Vagina (tissue), 2 donors: ENCODE data around the gene DPPA4. TPM values are rescaled to one million over a fixed set of nuclear protein-coding genes. Genes with fewer than 3 reads are reported as not detected.

Experiments
- DNase-seq, 2 donors: peaks; one replicate each; pipeline ENCODE4 v3.0.0-alpha.2; 2017; ENCODE audit errors: extremely low spot score in 2 of 2
- H3K27ac ChIP-seq: fragments of 200-600 bp; sonication (generic); one replicate; pipeline ENCODE4 v1.5.1; 2019
- H3K27me3 ChIP-seq: fragments of 200-600 bp; sonication (generic); one replicate; pipeline ENCODE4 v1.5.1; 2019
- H3K36me3 ChIP-seq, 2 donors: fragments of 200-600 bp; sonication (generic); one replicate each; pipeline ENCODE4 v1.5.1; 2017 to 2019
- H3K4me1 ChIP-seq: fragments of 200-600 bp; sonication (generic); one replicate; pipeline ENCODE4 v1.5.1; 2019
- H3K4me3 ChIP-seq, 2 donors: fragments of 200-600 bp; sonication (generic); 1 replicate in 1 of 2; 2 replicates in 1 of 2; pipeline ENCODE4 v1.5.1; 2016 to 2019
- H3K9me3 ChIP-seq: fragments of 200-600 bp; sonication (generic); one replicate; pipeline ENCODE4 v1.5.1; 2019
- CTCF ChIP-seq, 3 experiments: fragments of 450-650 bp in 2 of 3; fragments of 200-600 bp in 1 of 3; sonication (generic) in 1 of 3; IDR thresholded peaks; one replicate each; pipeline ENCODE4 v1.5.1; 2017 to 2019; ENCODE audit warnings: antibody characterized with exemption in 3 of 3, mild to moderate bottlenecking in 2 of 3, moderate library complexity in 2 of 3
- POLR2A ChIP-seq, 2 donors: fragments of 450-650 bp; IDR thresholded peaks; one replicate each; pipeline ENCODE4 v1.6.1; 2017; ENCODE audit warnings: antibody characterized with exemption in 2 of 2, mild to moderate bottlenecking in 2 of 2, moderate library complexity in 2 of 2
- POLR2AphosphoS5 ChIP-seq, 2 donors: sonication (generic); formaldehyde crosslinking; IDR thresholded peaks; one replicate each; pipeline ENCODE4 v1.9.0; 2017; ENCODE audit warnings: antibody characterized with exemption in 2 of 2, mild to moderate bottlenecking in 2 of 2, low read depth in 1 of 2; ENCODE audit not compliant: insufficient read depth in 1 of 2
- intact Hi-C: fragments of 100-400 bp; cut with DNase I; formaldehyde crosslinking; loops from one replicate; pipeline ENCODE4 v1.15.1; 2023
- total RNA-seq: library from RNA; depleted of rRNA; stranded (reverse); fragments of >200 nt; gene quantifications from one replicate; pipeline ENCODE4 v1.2.3, GENCODE V29; 2016

Gene DPPA4
- total RNA-seq, 1 donor from 2014 or later = not detected

GRCh38 chr3:109338322-109338721 lies 976 bp upstream of the DPPA4 start:
- intact Hi-C loops = no loop called here
- H3K27me3 ChIP-seq = no peaks in the 10 kb centered on the region
- H3K27ac ChIP-seq = no peak overlapping the region
- no peaks in the 10 kb centered on the region for H3K36me3 ChIP-seq
- no peak overlapping the region for H3K4me3 ChIP-seq
- H3K9me3 ChIP-seq = no peaks in the 10 kb centered on the region
- DNase-seq = no peak
- TF ChIP-seq CTCF (IDR thresholded peaks at IDR 0.05) (no peak), POLR2A (IDR thresholded peaks at IDR 0.05) (no peak), POLR2AphosphoS5 (IDR thresholded peaks at IDR 0.05; ENCODE audit: insufficient read depth in 1 of 2, low read depth in 1 of 2) (no peak)
- no peaks in the 10 kb centered on the region for H3K4me1 ChIP-seq

GRCh38 chr3:109336291-109336861 lies 970 bp downstream of the DPPA4 start:
- Histone ChIP-seq H3K36me3 (no peaks in the 10 kb centered on the region), H3K9me3 (no peaks in the 10 kb centered on the region), H3K4me1 (no peaks in the 10 kb centered on the region), H3K27me3 (no peaks in the 10 kb centered on the region), H3K4me3 (peak overlapping the region in 1 of 2 donors; percentile 21), H3K27ac (no peak overlapping the region)
- no peak for DNase-seq
- TF ChIP-seq CTCF (IDR thresholded peaks at IDR 0.05) = no peak
- TF ChIP-seq POLR2A (IDR thresholded peaks at IDR 0.05) = no peak
- TF ChIP-seq POLR2AphosphoS5 (IDR thresholded peaks at IDR 0.05; ENCODE audit: insufficient read depth in 1 of 2, low read depth in 1 of 2) = no peak
- intact Hi-C loops = no loop called here

DNA sequence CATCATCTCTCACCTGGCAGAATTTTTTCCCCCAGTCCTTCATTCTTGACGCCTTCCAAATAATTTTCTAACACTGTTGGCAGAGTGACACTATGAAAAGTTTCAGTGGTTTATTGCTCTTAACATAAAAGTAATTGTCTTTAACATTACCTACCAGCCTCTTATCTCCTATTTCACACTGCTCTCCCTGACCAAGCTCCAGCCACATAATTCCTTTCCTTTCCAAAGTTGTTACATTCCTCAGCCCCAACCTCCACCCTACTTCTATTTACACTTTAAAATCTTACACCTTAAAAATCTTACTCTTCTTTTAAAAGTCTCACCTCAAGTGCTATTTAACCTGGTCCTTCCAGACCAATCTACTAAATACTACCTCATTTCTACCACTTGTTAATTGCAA lies 2.8 kb downstream of the DPPA4 start:
- no peaks in the 10 kb centered on the region for H3K4me1 ChIP-seq
- H3K9me3 ChIP-seq = no peaks in the 10 kb centered on the region
- H3K27me3 ChIP-seq = no peaks in the 10 kb centered on the region
- no peak for DNase-seq
- H3K27ac ChIP-seq = no peak overlapping the region
- TF ChIP-seq POLR2AphosphoS5 (IDR thresholded peaks at IDR 0.05; ENCODE audit: insufficient read depth in 1 of 2, low read depth in 1 of 2) (no peak), POLR2A (IDR thresholded peaks at IDR 0.05) (no peak), CTCF (IDR thresholded peaks at IDR 0.05) (no peak)
- H3K36me3 ChIP-seq = no peaks in the 10 kb centered on the region
- no peak overlapping the region for H3K4me3 ChIP-seq
- intact Hi-C loops = no loop called here

- intact Hi-C loops = no loop called here
- no peak for TF ChIP-seq POLR2AphosphoS5 (IDR thresholded peaks at IDR 0.05; ENCODE audit: insufficient read depth in 1 of 2, low read depth in 1 of 2)
- TF ChIP-seq CTCF (IDR thresholded peaks at IDR 0.05) = no peak
- no peak for TF ChIP-seq POLR2A (IDR thresholded peaks at IDR 0.05)
- no peak overlapping the region for H3K27ac ChIP-seq
These were observed 5.7 kb downstream of the DPPA4 start for GRCh38 chr3:109331692-109332091.

DNA sequence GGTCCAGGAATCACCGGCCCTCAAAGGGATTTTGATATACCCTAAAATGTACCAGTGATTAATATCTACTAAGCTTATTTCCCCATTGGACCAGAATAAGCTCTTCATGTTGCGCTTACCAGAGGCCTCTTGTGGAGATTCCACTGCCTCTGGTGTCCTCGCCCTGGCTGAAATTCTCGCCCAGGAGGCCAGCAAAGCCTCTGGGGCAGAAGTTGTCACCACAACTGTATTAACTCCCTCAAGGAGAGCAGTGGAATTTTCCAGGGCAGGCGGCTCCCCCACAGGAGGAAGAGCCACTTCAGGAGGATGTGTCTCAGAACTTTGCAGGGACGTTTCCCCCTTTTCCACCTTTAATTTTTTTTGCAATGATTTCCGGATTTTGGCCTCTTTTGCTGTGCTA lies 6.9 kb downstream of the DPPA4 start:
- TF ChIP-seq POLR2AphosphoS5 (IDR thresholded peaks at IDR 0.05; ENCODE audit: insufficient read depth in 1 of 2, low read depth in 1 of 2) = no peak
- no peak for TF ChIP-seq CTCF (IDR thresholded peaks at IDR 0.05)
- TF ChIP-seq POLR2A (IDR thresholded peaks at IDR 0.05) = no peak
- DNase-seq = no peak

More at GRCh38 chr3:109331692-109332091, 5.7 kb downstream of the DPPA4 start:
- Histone ChIP-seq H3K9me3 (no peaks in the 10 kb centered on the region), H3K4me1 (no peaks in the 10 kb centered on the region), H3K27me3 (no peaks in the 10 kb centered on the region), H3K4me3 (no peak overlapping the region), H3K36me3 (no peaks in the 10 kb centered on the region)
- no peak for DNase-seq

More for the DNA sequence above, 6.9 kb downstream of the DPPA4 start:
- no peaks in the 10 kb centered on the region for H3K4me1 ChIP-seq
- H3K27ac ChIP-seq = no peak overlapping the region
- no peaks in the 10 kb centered on the region for H3K9me3 ChIP-seq
- H3K36me3 ChIP-seq = no peaks in the 10 kb centered on the region
- no peaks in the 10 kb centered on the region for H3K27me3 ChIP-seq
- no peak overlapping the region for H3K4me3 ChIP-seq
- intact Hi-C loops = no loop called here
